ENCODE measurements around the gene WNT9B.

GRCh38 chr17:46813920-46814319 is 37.5 kb upstream of the WNT9B start:
- no peak for TF ChIP-seq NRF1 (conservative IDR thresholded peaks at IDR 0.05 in 1 of 2, IDR thresholded peaks at IDR 0.05 in 1 of 2)
- TF ChIP-seq TAF1 (IDR thresholded peaks at IDR 0.05; ENCODE audit: control insufficient read depth, extremely low read depth, insufficient read depth, low read length, severe bottlenecking): no peak
- TF ChIP-seq YY1 (IDR thresholded peaks at IDR 0.05; ENCODE audit: borderline replicate concordance in 1 of 3, control insufficient read depth in 1 of 3, extremely low read depth in 1 of 3, insufficient read depth in 3 of 3, insufficient read length in 1 of 3, insufficient replicate concordance in 2 of 3, low read depth in 1 of 3, low read length in 2 of 3): no peak
- no peak for TF ChIP-seq POLR2AphosphoS5 (IDR thresholded peaks at IDR 0.05; ENCODE audit: control insufficient read depth, insufficient read depth, low read depth, low read length)
- TF ChIP-seq EP400 (IDR thresholded peaks at IDR 0.05): no peak
- TF ChIP-seq RFX5 (IDR thresholded peaks at IDR 0.05; ENCODE audit: low read depth, low read length): no peak
- TF ChIP-seq MEF2D (tag; conservative IDR thresholded peaks at IDR 0.05; ENCODE audit: low read depth): no peak
- no peak for TF ChIP-seq ZNF263 (CRISPR knock-in tag; IDR thresholded peaks at IDR 0.05; ENCODE audit: borderline replicate concordance)
- no peak for TF ChIP-seq HOMEZ (CRISPR knock-in tag; IDR thresholded peaks at IDR 0.05)
- TF ChIP-seq, protein P1, sequence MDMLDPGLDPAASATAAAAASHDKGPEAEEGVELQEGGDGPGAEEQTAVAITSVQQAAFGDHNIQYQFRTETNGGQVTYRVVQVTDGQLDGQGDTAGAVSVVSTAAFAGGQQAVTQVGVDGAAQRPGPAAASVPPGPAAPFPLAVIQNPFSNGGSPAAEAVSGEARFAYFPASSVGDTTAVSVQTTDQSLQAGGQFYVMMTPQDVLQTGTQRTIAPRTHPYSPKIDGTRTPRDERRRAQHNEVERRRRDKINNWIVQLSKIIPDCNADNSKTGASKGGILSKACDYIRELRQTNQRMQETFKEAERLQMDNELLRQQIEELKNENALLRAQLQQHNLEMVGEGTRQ (CRISPR knock-in tag; IDR thresholded peaks at IDR 0.05): no peak

Data from K562 (cell line).